ENCODE data around the gene TUT1.

Gene TUT1

DNA sequence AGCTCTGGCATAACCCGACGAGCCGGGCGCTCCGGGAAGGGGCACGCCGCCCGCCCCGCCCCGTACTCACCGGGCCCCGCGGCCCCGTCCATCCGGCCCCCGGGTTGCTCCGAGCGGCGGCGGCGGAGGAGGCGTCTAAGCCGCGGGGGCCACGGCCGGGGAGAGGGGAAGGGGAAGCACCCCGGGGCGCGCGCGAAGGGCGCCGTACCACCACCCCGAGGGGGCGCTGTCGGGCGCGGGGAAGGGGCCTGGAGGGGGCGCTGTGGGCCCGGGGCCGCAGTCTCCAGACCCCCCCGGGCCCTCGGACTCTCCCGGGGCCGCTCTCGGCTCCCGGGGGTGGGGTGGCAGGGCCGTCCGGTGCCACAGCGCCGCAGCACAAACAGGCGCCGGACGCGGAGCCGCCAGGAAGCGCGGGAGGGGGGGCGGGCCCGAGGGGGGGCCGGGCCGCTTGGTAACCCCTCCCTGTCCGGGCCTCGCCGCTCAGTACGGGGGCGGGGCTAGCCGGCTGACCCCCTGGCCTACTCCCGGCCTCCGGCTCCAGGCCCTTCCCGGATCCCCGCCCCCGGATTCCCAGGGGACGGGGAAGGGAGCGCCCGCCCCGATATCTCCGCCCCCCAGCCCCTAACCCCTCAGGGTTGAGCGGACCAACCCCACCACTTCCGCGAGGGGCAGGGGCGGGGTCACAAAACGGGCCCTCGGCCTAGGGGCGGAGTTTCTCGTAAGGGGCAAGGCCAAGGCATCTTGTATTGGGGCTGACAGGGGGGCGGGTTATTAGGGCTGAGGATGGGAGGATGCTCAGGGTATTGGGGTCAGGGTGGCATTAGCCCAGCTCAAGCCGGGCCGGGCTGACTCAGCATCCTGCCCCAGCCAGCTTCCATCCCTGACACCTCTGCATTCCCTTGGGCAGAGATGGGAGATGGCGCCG is 21.3 kb upstream of the TUT1 start, which contains the start of the genes EML3 and ROM1:
Gene EML3 (minus strand): TSS at position 410 of the 925 bp plus-strand sequence. CDS start 318 bp downstream, at position 92.
Gene ROM1 (plus strand): TSS at position 892 of the 925 bp plus-strand sequence. CDS start 25 bp downstream, at position 917.
- Histone ChIP-seq H3K9me3 (ENCODE audit: insufficient read depth, low read length) (no peaks in the 10 kb centered on the region), H3K36me3 (ENCODE audit: low read length) (no peaks in the 10 kb centered on the region), H3K9me2 (replicated peaks; ENCODE audit: insufficient read depth, low read length) (no peaks in the 10 kb centered on the region), H3K27me3 (ENCODE audit: low read length) (no peaks in the 10 kb centered on the region), H4K20me1 (ENCODE audit: low read depth, low read length) (no peaks in the 10 kb centered on the region), H2AFZ (ENCODE audit: low read depth, low read length, severe bottlenecking) (peak within 1 kb of the TSS; percentile 58), H3F3A (ENCODE audit: insufficient read depth) (peaks cover 14% of the 10 kb centered on the region), H3K27ac (ENCODE audit: low read depth, low read length) (peak within 1 kb of the TSS; percentile 88), H3K4me3 (ENCODE audit: insufficient read depth, low read length, poor library complexity, severe bottlenecking) (peak within 1 kb of the TSS; percentile 81), H3K4me2 (ENCODE audit: low read depth, low read length, poor library complexity, severe bottlenecking) (peak within 1 kb of the TSS; percentile 90), H3K9ac (ENCODE audit: low read length) (peak within 1 kb of the TSS; percentile 97), H3K79me2 (ENCODE audit: insufficient read depth, low read length) (peaks cover 12% of the 10 kb centered on the region; the same call in 1 of the 2 replicates)
- TF ChIP-seq CTCF (IDR thresholded peaks at IDR 0.05; ENCODE audit: insufficient read depth, low read length, poor library complexity, severe bottlenecking) (peak; percentile 98), EZH2phosphoT487 (conservative IDR thresholded peaks at IDR 0.05; ENCODE audit: low read length) (no peak)

DNA sequence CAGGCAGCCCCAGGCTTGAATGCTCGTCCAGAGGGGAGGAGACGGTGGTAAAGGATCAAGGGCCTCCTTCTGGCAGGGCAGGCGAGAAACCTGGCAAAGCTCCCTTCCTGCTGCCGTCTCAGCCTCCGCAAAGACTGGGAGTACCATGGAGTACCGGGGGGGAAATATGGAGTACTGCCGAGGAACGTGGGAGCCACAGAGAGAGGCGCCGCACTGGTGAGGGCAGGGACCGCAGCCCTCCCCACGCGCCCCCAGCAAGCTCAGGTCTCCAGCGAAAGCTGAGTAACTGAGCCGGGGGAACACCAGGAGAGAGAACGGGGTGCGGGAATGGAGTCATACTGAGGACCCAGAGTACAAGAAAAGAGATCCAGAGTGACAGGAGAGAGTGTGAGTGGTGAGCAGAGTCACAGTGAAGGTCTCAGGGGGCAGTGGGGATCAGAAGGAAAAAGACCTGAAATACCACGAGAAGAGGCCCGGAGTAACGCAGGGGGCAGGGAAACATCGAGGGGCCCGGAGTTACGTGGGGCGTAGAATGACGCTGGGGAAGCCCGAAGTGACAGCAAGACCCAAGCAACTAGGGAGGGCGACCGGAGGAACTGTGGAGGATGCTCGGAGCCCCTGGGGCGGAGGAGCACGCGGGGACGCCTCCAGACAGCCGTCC is 20.5 kb upstream of the TUT1 start:
- H4K20me1 ChIP-seq (ENCODE audit: low read depth, low read length), result no peaks in the 10 kb centered on the region
- H3K9me2 ChIP-seq (replicated peaks; ENCODE audit: insufficient read depth, low read length), result no peaks in the 10 kb centered on the region
- no peaks in the 10 kb centered on the region for H3K27me3 ChIP-seq (ENCODE audit: low read length)
- H3K9ac ChIP-seq (ENCODE audit: low read length), result peak overlapping the region; percentile 97
- no peak for TF ChIP-seq EZH2phosphoT487 (conservative IDR thresholded peaks at IDR 0.05; ENCODE audit: low read length)
- peak overlapping the region; percentile 88 for H3K27ac ChIP-seq (ENCODE audit: low read depth, low read length)
- peaks cover 12% of the 10 kb centered on the region; the same call in 1 of the 2 replicates for H3K79me2 ChIP-seq (ENCODE audit: insufficient read depth, low read length)
- peak overlapping the region; percentile 81 for H3K4me3 ChIP-seq (ENCODE audit: insufficient read depth, low read length, poor library complexity, severe bottlenecking)
- H3K9me3 ChIP-seq (ENCODE audit: insufficient read depth, low read length), result no peaks in the 10 kb centered on the region
- H2AFZ ChIP-seq (ENCODE audit: low read depth, low read length, severe bottlenecking), result peak overlapping the region; percentile 58
- no peaks in the 10 kb centered on the region for H3K36me3 ChIP-seq (ENCODE audit: low read length)
- H3F3A ChIP-seq (ENCODE audit: insufficient read depth), result peaks cover 14% of the 10 kb centered on the region
- peak overlapping the region; percentile 90 for H3K4me2 ChIP-seq (ENCODE audit: low read depth, low read length, poor library complexity, severe bottlenecking)

- Histone ChIP-seq H3K79me2 (ENCODE audit: insufficient read depth, low read length) (peaks cover 12% of the 10 kb centered on the region; the same call in 1 of the 2 replicates), H3K4me2 (ENCODE audit: low read depth, low read length, poor library complexity, severe bottlenecking) (peak overlapping the region; percentile 90), H2AFZ (ENCODE audit: low read depth, low read length, severe bottlenecking) (peak overlapping the region; percentile 58), H3K9me2 (replicated peaks; ENCODE audit: insufficient read depth, low read length) (no peaks in the 10 kb centered on the region), H3K36me3 (ENCODE audit: low read length) (no peaks in the 10 kb centered on the region), H3K27me3 (ENCODE audit: low read length) (no peaks in the 10 kb centered on the region), H4K20me1 (ENCODE audit: low read depth, low read length) (no peaks in the 10 kb centered on the region), H3K27ac (ENCODE audit: low read depth, low read length) (peak overlapping the region; percentile 88), H3K9me3 (ENCODE audit: insufficient read depth, low read length) (no peaks in the 10 kb centered on the region), H3K4me3 (ENCODE audit: insufficient read depth, low read length, poor library complexity, severe bottlenecking) (peak overlapping the region; percentile 81), H3F3A (ENCODE audit: insufficient read depth) (peaks cover 14% of the 10 kb centered on the region), H3K9ac (ENCODE audit: low read length) (peak overlapping the region; percentile 97)
- TF ChIP-seq CTCF (IDR thresholded peaks at IDR 0.05; ENCODE audit: insufficient read depth, low read length, poor library complexity, severe bottlenecking), result no peak
- no peak for TF ChIP-seq EZH2phosphoT487 (conservative IDR thresholded peaks at IDR 0.05; ENCODE audit: low read length)
Measured at GRCh38 chr11:62610814-62611704, 19.7 kb upstream of the TUT1 start.
